CD4-positive, alpha-beta T cell treated with Interleukin-21 for 1 hour (primary cell): ENCODE data around the gene PRSS23.
A peak's percentile ranks its signal among the peaks of the same experiment; 100 is the strongest.

Experiments used
- DNase-seq: peaks from one replicate; pipeline ENCODE4 v3.0.0-alpha.2; 2020

Gene PRSS23

GRCh38 chr11:86790867-86791849 is 9.2 kb upstream of the PRSS23 start:
- no peak for DNase-seq

GRCh38 chr11:86792150-86792549 is 8.2 kb upstream of the PRSS23 start:
- no peak for DNase-seq

- no peak for DNase-seq
Measured at GRCh38 chr11:86793307-86793706, 7.0 kb upstream of the PRSS23 start.

GRCh38 chr11:86795511-86795910 is 4.8 kb upstream of the PRSS23 start:
- no peak for DNase-seq

- no peak for DNase-seq
Measured at GRCh38 chr11:86795949-86796348, 4.4 kb upstream of the PRSS23 start.

- no peak for DNase-seq
Measured at GRCh38 chr11:86797133-86797532, 3.2 kb upstream of the PRSS23 start.

GRCh38 chr11:86798988-86799387 is 1.4 kb upstream of the PRSS23 start:
- no peak for DNase-seq

- no peak for DNase-seq
Measured at GRCh38 chr11:86799680-86800075, 664 bp upstream of the PRSS23 start.

- no peak for DNase-seq
Measured at GRCh38 chr11:86800960-86801272, 574 bp downstream of the PRSS23 start.

GRCh38 chr11:86801364-86801763 is 1.0 kb downstream of the PRSS23 start:
- no peak for DNase-seq

GRCh38 chr11:86802146-86802545 is 1.8 kb downstream of the PRSS23 start:
- no peak for DNase-seq

- DNase-seq, result peak; percentile 19
Measured at GRCh38 chr11:86802601-86803051, 2.3 kb downstream of the PRSS23 start.

GRCh38 chr11:86803136-86804045 is 3.0 kb downstream of the PRSS23 start:
- DNase-seq, result no peak

- DNase-seq, result no peak
Measured at GRCh38 chr11:86804951-86805350, 4.6 kb downstream of the PRSS23 start.

GRCh38 chr11:86805873-86806310 is 5.5 kb downstream of the PRSS23 start:
- DNase-seq, result peak; percentile 38

- DNase-seq, result no peak
Measured at GRCh38 chr11:86806903-86807302, 6.6 kb downstream of the PRSS23 start.

GRCh38 chr11:86807360-86807759 is 7.0 kb downstream of the PRSS23 start:
- no peak for DNase-seq

- no peak for DNase-seq
Measured at GRCh38 chr11:86809561-86809960, 9.2 kb downstream of the PRSS23 start.

GRCh38 chr11:86810288-86810687 is 9.9 kb downstream of the PRSS23 start:
- no peak for DNase-seq

- no peak for DNase-seq
Measured at GRCh38 chr11:86811637-86812321, 11.4 kb downstream of the PRSS23 start.

GRCh38 chr11:86812322-86812670 is 12.0 kb downstream of the PRSS23 start:
- no peak for DNase-seq

GRCh38 chr11:86812981-86813380 is 12.6 kb downstream of the PRSS23 start:
- DNase-seq, result no peak

- no peak for DNase-seq
Measured at GRCh38 chr11:86814775-86815174, 14.4 kb downstream of the PRSS23 start.
